Measurements from ENCODE around the gene BNIPL. TPM values are rescaled to one million over a fixed set of nuclear protein-coding genes. Genes with fewer than 3 reads are reported as not detected.

Gene BNIPL
- total RNA-seq, 4 donors from 2014 or later, result 0.24 to 0.55 TPM; not detected in 2

DNA sequence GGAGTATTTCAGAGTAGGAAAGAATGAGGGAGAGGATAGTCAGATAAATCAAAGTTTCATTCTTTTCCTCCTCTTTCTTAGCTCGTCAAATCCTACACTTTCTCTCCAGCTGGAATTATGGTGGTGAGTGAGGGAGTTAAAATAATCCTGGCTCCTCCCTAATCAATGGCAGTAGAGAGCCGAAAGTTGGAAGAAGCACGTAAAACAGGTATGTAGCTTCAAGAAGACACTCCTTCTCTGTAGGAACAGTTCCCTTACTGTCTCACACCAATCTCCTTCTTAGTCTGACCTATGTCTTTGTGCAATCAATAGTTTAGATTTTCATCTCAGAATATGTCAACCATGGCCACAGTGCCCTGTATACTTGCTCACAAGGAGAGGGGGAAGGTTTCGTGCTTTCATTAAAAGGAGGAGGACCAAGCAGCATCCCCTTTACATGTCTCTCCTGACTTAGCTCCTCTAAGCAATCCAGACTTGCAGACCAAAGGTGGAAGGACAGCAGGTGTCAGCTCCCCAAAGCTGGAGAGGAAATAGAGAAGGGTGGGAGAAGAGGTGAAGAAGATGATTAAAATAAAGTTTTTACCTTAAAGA, 30.6 kb upstream of the BNIPL start:
- intact Hi-C loops (cut with DNase I; ENCODE audit: low total_unique reads), result no loop called here
- no peaks in the 10 kb centered on the region for H3K36me3 ChIP-seq
- H3K4me3 ChIP-seq, result peak overlapping the region; percentile 54 to 71
- peak overlapping the region; percentile 90 to 93 for H3K27ac ChIP-seq
- no peak for DNase-seq
- no peaks in the 10 kb centered on the region for H3K27me3 ChIP-seq
- TF ChIP-seq, protein P1, sequence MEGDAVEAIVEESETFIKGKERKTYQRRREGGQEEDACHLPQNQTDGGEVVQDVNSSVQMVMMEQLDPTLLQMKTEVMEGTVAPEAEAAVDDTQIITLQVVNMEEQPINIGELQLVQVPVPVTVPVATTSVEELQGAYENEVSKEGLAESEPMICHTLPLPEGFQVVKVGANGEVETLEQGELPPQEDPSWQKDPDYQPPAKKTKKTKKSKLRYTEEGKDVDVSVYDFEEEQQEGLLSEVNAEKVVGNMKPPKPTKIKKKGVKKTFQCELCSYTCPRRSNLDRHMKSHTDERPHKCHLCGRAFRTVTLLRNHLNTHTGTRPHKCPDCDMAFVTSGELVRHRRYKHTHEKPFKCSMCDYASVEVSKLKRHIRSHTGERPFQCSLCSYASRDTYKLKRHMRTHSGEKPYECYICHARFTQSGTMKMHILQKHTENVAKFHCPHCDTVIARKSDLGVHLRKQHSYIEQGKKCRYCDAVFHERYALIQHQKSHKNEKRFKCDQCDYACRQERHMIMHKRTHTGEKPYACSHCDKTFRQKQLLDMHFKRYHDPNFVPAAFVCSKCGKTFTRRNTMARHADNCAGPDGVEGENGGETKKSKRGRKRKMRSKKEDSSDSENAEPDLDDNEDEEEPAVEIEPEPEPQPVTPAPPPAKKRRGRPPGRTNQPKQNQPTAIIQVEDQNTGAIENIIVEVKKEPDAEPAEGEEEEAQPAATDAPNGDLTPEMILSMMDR (IDR thresholded peaks at IDR 0.05), result no peak
- TF ChIP-seq POLR2A (IDR thresholded peaks at IDR 0.05), result no peak
- peaks cover 0 to 4% of the 10 kb centered on the region in 2 donors for H3K4me1 ChIP-seq
- no peaks in the 10 kb centered on the region for H3K9me3 ChIP-seq

DNA sequence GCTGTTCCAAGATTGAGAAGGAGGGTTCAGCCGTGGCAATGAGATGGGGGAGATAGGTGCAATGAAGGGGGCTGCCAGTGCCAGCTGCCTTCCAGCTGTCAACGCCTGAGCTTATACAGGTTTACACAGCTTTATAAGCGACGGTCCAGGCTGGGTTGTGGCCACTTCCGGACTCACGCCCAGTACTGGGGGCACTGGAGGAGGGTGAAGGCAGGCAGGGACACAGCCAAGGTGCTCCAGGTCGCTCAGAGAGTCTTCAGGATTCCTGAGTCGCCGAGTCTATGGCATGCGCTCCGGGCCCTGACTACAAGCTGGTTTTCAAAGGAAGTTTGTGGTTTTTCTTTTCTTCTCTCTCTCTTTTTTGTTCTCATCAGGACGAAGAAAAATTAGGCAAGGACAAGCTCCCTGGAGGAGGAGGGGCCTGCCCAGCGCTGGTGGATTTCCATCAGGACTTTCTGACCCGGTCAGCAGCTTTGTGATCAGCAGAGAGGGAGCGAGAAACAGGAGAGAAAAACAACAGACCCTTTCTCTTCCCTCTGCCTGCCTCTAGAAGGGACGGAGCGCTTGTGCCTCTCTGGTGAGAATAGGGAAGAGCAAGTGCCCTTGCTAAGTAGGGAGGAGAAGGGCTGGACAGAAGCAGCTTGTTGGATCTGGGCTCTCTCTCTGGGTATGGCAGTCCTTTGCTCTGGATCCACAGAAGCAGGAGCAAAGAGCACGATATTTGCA, 29.9 kb upstream of the BNIPL start, which contains the start of gene MINDY1:
MINDY1 (minus strand) TSS at position 576 of the 726 bp plus-strand sequence. CDS start 4,285 bp downstream, outside the sequence.
- no peaks in the 10 kb centered on the region for H3K9me3 ChIP-seq
- peak within 1 kb of the TSS; percentile 90 to 93 for H3K27ac ChIP-seq
- no peaks in the 10 kb centered on the region for H3K27me3 ChIP-seq
- H3K4me1 ChIP-seq, result peaks cover 0 to 4% of the 10 kb centered on the region in 2 donors
- H3K4me3 ChIP-seq, result peak within 1 kb of the TSS; percentile 54 to 71
- TF ChIP-seq, protein P1 (IDR thresholded peaks at IDR 0.05), result peak; percentile 36 to 74 (median 67)
- TF ChIP-seq POLR2A (IDR thresholded peaks at IDR 0.05), result peak; percentile 61 to 72
- no peaks in the 10 kb centered on the region for H3K36me3 ChIP-seq
- DNase-seq, result peak; percentile 68 to 81
- intact Hi-C loops (cut with DNase I; ENCODE audit: low total_unique reads), result no loop called here

DNA sequence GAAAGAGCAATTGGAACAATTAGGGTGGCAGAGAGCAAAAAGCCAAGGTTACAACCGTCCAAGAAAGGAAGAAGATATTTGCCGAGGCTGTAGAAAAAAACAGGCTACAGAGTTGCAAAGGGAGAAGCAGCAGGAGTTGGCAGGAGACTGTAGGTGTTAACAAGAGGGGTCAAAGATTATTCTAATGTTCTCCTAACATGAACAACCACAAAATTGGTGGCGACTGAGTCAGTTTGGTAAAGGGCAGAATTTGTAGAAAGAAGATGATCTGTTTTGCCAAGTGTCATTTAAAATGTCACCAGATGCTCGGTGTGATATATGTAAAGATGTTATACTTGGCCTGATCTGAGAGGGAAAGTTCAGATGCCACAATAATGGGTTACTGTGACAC, 28.5 kb upstream of the BNIPL start:
- no peak for DNase-seq
- TF ChIP-seq POLR2A (IDR thresholded peaks at IDR 0.05), result no peak
- TF ChIP-seq, protein P1 (IDR thresholded peaks at IDR 0.05), result no peak
- Histone ChIP-seq H3K4me3 (peak overlapping the region; percentile 74 to 84), H3K4me1 (no peaks in the 10 kb centered on the region), H3K36me3 (no peaks in the 10 kb centered on the region), H3K27me3 (no peaks in the 10 kb centered on the region), H3K27ac (peak overlapping the region; percentile 90 to 93), H3K9me3 (no peaks in the 10 kb centered on the region)
- intact Hi-C loops (cut with DNase I; ENCODE audit: low total_unique reads), result no loop called here

DNA sequence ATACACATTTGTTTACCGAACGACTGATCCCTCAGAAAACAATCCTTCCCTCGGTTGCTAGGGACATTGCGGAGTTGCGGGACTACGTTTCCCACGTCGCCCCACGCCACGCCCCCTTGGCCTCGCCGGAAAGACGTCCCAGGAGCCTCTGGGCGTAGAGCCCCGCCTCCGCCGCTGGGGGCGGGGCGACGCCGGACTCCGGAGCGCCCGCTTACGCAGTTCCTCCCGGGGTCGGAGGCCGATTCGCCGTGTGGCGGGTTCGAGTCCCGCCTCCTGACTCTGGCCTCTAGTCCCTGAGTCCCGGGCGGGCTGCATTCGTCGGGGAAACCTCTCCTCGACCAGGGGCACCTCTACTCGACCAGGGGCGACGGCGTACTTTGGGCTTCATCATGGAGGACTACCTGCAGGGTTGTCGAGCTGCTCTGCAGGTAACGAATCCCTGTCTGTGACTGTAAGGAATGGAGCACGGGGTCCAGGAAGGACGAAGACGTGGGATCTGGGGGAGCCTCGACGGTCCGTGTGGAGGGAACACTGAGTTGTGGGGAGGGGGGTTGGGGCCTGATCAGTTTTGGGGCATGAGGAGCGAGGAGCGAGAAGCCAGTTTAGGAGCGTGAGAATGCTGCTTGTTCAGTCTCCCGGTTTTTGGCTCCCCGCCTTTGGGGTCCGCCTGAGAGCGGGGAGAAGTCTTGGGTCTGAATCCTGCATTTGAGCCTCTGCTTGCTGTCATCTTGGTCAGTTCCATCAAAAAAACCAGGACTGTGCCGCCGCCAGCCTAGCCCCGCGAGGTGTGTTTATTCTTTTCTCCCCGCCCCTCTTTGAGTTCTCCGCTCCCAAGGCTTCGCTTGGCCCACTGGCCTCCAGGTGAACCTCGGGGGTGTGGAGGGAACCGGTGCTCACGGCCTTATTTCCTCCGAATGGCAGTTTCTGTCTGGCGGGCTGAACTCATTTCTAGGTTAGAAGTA, 27.9 kb upstream of the BNIPL start, which contains the start of gene PRUNE1:
PRUNE1 (plus strand) TSS at position 206 of the 962 bp plus-strand sequence; CDS start at position 390, 184 bp downstream.
- Histone ChIP-seq H3K4me3 (peak within 1 kb of the TSS; percentile 74 to 84), H3K9me3 (no peaks in the 10 kb centered on the region), H3K4me1 (no peaks in the 10 kb centered on the region), H3K27ac (peak within 1 kb of the TSS; percentile 90 to 93), H3K36me3 (no peaks in the 10 kb centered on the region), H3K27me3 (no peaks in the 10 kb centered on the region)
- TF ChIP-seq, protein P1 (IDR thresholded peaks at IDR 0.05), result peak in 2 of 4 experiments; percentile 14 to 27
- peak; percentile 69 to 71 for TF ChIP-seq POLR2A (IDR thresholded peaks at IDR 0.05)
- DNase-seq, result peak; percentile 96 to 97
- intact Hi-C loops (cut with DNase I; ENCODE audit: low total_unique reads), result no loop called here
